HEK293 (cell line): ENCODE results near the gene USP1.

ENCODE experiments used
- KLF9 ChIP-seq: fragments of 450-650 bp; formaldehyde crosslinking; IDR thresholded peaks from 2 replicates; pipeline ENCODE4 v1.5.1; 2016; ENCODE audit warnings: missing biosample characterization, missing genetic modification characterization, low read depth
- ZBTB10 ChIP-seq: fragments of 450-650 bp; formaldehyde crosslinking; IDR thresholded peaks from 2 replicates; pipeline ENCODE4 v1.5.1; 2016; ENCODE audit warnings: missing biosample characterization, missing genetic modification characterization
- TF ChIP-seq, protein P1 (sequence below): fragments of 450-650 bp; formaldehyde crosslinking; IDR thresholded peaks from 2 replicates; pipeline ENCODE4 v1.5.1; 2016; ENCODE audit warnings: missing biosample characterization, missing genetic modification characterization, low read depth

GRCh38 chr1:62493656-62494055, 56.8 kb downstream of the USP1 start:
- TF ChIP-seq KLF9 (no peak), ZBTB10 (no peak)
- TF ChIP-seq, protein P1, sequence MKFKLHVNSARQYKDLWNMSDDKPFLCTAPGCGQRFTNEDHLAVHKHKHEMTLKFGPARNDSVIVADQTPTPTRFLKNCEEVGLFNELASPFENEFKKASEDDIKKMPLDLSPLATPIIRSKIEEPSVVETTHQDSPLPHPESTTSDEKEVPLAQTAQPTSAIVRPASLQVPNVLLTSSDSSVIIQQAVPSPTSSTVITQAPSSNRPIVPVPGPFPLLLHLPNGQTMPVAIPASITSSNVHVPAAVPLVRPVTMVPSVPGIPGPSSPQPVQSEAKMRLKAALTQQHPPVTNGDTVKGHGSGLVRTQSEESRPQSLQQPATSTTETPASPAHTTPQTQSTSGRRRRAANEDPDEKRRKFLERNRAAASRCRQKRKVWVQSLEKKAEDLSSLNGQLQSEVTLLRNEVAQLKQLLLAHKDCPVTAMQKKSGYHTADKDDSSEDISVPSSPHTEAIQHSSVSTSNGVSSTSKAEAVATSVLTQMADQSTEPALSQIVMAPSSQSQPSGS (tag by site-specific recombination), result no peak
